NCI-H187 treated with DMSO at 0.1 percent for 48 hours (cell line): ENCODE data around the gene OR2B2.
A peak's percentile ranks its signal among the peaks of the same experiment; 100 is the strongest.

ENCODE experiments used
- DNase-seq: peaks from one replicate; lab custom pipeline; 2025; lab: John Stamatoyannopoulos, UW

Gene OR2B2

GRCh38 chr6:27866357-27867050, 45.7 kb downstream of the OR2B2 start:
- no peak for DNase-seq

GRCh38 chr6:27865850-27866356, 46.3 kb downstream of the OR2B2 start:
- no peak for DNase-seq

GRCh38 chr6:27864906-27865849, 47.0 kb downstream of the OR2B2 start:
- DNase-seq, result peak; percentile 84

- no peak for DNase-seq
These were observed 48.0 kb downstream of the OR2B2 start for GRCh38 chr6:27863962-27864905.

GRCh38 chr6:27862396-27863066, 49.7 kb downstream of the OR2B2 start:
- DNase-seq, result no peak

GRCh38 chr6:27861861-27862260, 50.3 kb downstream of the OR2B2 start:
- no peak for DNase-seq

- no peak for DNase-seq
These were observed 50.8 kb downstream of the OR2B2 start for GRCh38 chr6:27861276-27861840.
